Pancreas (tissue), 10 donors: Measurements from ENCODE around the gene WDR72. TPM values are rescaled to one million over a fixed set of nuclear protein-coding genes. Genes with fewer than 3 reads are reported as not detected.
A peak's percentile ranks its signal among the peaks of the same experiment; 100 is the strongest.

ENCODE experiments used
- ATAC-seq, 4 donors: fragments of 200-7000 bp; cut with Tn5 transposase; one replicate each; pipeline versions ENCODE4 v1.8.0 to v1.9.1; 2020; ENCODE audit warnings: mild to moderate bottlenecking in 4 of 4, moderate library complexity in 4 of 4
- DNase-seq, 6 donors: peaks; one replicate each; pipeline ENCODE4 v3.0.0-alpha.2; 2020
- FAIRE-seq: peaks from 2 replicates; lab custom pipeline; 2012; peaks lifted over from hg19 to GRCh38; lab: Jason Lieb, UNC
- H3K27ac ChIP-seq, 4 donors: fragments of 200-600 bp; sonication (generic); 1 replicate in 3 of 4; 2 replicates in 1 of 4; pipeline versions ENCODE4 v1.5.0 to v1.8.0; 2020
- H3K27me3 ChIP-seq, 4 donors: fragments of 200-600 bp; one replicate each; pipeline ENCODE4 v1.8.0; 2021
- H3K36me3 ChIP-seq, 3 donors: fragments of 200-600 bp; sonication (generic) in 1 of 3; one replicate each; pipeline versions ENCODE4 v1.5.0 to v1.8.0; 2020 to 2021
- H3K4me1 ChIP-seq, 3 donors: fragments of 200-600 bp; one replicate each; pipeline ENCODE4 v1.8.0; 2021
- H3K4me3 ChIP-seq, 4 donors: fragments of 200-600 bp; sonication (generic) in 2 of 4; one replicate each; pipeline versions ENCODE4 v1.5.0 to v1.8.0; 2020 to 2021
- H3K9me3 ChIP-seq, 4 donors: fragments of 200-600 bp; one replicate each; pipeline ENCODE4 v1.8.0; 2021
- CTCF ChIP-seq, 4 donors: fragments of 200-600 bp; sonication (generic) in 3 of 4; IDR thresholded peaks; one replicate each; pipeline versions ENCODE4 v1.5.0 to v1.8.0; 2021; ENCODE audit warnings: antibody characterized with exemption in 4 of 4
- WGBS, 2 donors: extraction: QIAGEN DNeasy Blood & Tissue Kit; methylation state at CpG; one replicate each; pipeline ENCODE4 v1.1.7; 2013; 5-methylcytosine and 5-hydroxymethylcytosine counted together
- intact Hi-C, 3 donors: fragments of 100-400 bp; cut with DNase I; formaldehyde crosslinking; loops; one replicate each; pipeline versions ENCODE4 v1.11.1 to v1.14.2; 2022
- polyA plus RNA-seq, 2 donors: library from polyadenylated mRNA; stranded (reverse); fragments of 200-250 nt; gene quantifications; one replicate each; pipeline ENCODE4 v1.2.3, GENCODE V29; 2013
- total RNA-seq, 6 donors: library from RNA; stranded (reverse); fragmentation: NEBNext Ultra II Directional in 4 of 6; extraction: Animal tissue kit (Norgen Biotek cat#: 25700) in 4 of 6; gene quantifications; one replicate each; pipeline versions ENCODE4 v1.2.1 to v1.2.4, GENCODE V29; 2021 to 2023
- donor health status: healthy with polysubstance abuse.
- donor health status: DM: no; HTN: no; CAD: no; lungs with moderate emphysema.
- donor health status: DM: no; HTN: no; CAD: no.
- donor health status: control.
- donor health status: control.
- donor health status: Bipolar disorder and iron deficiency.
- donor health status: DM: yes; HTN: yes; CAD: no.
- donor health status: DM: no; HTN: no; CAD: no.
- donor health status: DM: no; HTN: no; CAD: no.
- donor health status: DM: yes; HTN: yes; CAD: no.

WDR72 gene
- 1 to 10 TPM; 1.0 to 5.3 (median 3.7) TPM for total RNA-seq
- 1 to 10 TPM; 1.7 to 5.2 TPM for polyA plus RNA-seq

DNA sequence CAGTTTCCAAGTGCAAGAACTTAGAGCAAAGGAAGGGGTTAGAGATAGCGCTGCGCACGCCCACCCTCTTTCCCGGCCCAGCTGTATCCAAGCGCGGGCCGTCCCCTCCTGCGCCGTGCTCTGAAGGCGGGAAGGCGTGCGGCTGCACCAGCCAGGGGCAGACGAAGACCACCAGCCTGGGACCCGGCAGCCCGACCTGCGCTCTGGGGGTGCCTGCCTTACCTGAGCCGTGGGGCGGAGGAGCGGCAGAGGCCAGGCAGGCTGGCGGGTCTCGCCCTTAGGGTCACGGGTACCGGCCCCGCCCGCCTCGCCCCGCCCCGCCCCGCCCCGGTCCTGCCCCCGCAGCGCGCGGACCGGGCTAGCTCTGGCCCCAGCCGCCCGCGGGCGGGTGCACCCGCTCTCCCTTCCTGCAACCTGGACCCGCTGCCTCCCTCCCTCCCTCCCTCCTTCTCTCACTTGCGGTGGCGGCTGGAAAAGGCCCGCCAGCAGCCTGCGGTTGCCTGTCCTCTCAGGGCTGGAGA, at the start of gene WDR72:
WDR72 (minus strand) TSS at position 253 of the 521 bp plus-strand sequence. CDS start 26,514 bp downstream, outside the sequence.
- DNase-seq = peak in 3 of 6 donors; percentile 28 to 68 (median 60)
- peak within 1 kb of the TSS; percentile 14 to 48 (median 34) for H3K4me3 ChIP-seq
- peak; percentile 69 to 92 (median 86) for ATAC-seq
- H3K36me3 ChIP-seq = no peaks in the 10 kb centered on the region
- no peaks in the 10 kb centered on the region for H3K9me3 ChIP-seq
- H3K27me3 ChIP-seq = no peaks in the 10 kb centered on the region
- intact Hi-C loops = no loop called here
- no peak within 1 kb of the TSS for H3K27ac ChIP-seq
- no peak for FAIRE-seq
- no peaks in the 10 kb centered on the region for H3K4me1 ChIP-seq
- no peak for TF ChIP-seq CTCF (IDR thresholded peaks at IDR 0.05)
- WGBS, 2 donors = 2 to 4% methylated on average over 35 to 44 of the region's 45 CpGs

GRCh38 chr15:53808058-53808706, 48.7 kb upstream of the WDR72 start:
- no peaks in the 10 kb centered on the region for H3K36me3 ChIP-seq
- H3K9me3 ChIP-seq = no peaks in the 10 kb centered on the region
- no peak overlapping the region for H3K27ac ChIP-seq
- FAIRE-seq (peak; percentile 88), ATAC-seq (peak in 2 of 4 donors; percentile 64 to 78), DNase-seq (no peak)
- peak; percentile 43 to 69 (median 58) for TF ChIP-seq CTCF (IDR thresholded peaks at IDR 0.05)
- no peaks in the 10 kb centered on the region for H3K4me1 ChIP-seq
- intact Hi-C loops = no loop called here
- no peaks in the 10 kb centered on the region for H3K27me3 ChIP-seq
- WGBS, 2 donors = 47 to 54% methylated on average over 5 of the region's 5 CpGs
- H3K4me3 ChIP-seq = no peak overlapping the region

- no peak for TF ChIP-seq CTCF (IDR thresholded peaks at IDR 0.05)
- no peaks in the 10 kb centered on the region for H3K4me1 ChIP-seq
- H3K36me3 ChIP-seq = no peaks in the 10 kb centered on the region
- intact Hi-C loops = no loop called here
- FAIRE-seq = no peak
- H3K4me3 ChIP-seq = no peak overlapping the region
- no peak overlapping the region for H3K27ac ChIP-seq
- H3K27me3 ChIP-seq = no peaks in the 10 kb centered on the region
- no peak for DNase-seq
- WGBS, 2 donors = 81 to 91% methylated on average over 1 of the region's 1 CpG
- peak in 1 of 4 donors; percentile 54 for ATAC-seq
- no peaks in the 10 kb centered on the region for H3K9me3 ChIP-seq
Observed at GRCh38 chr15:53807501-53807900, 48.0 kb upstream of the WDR72 start.

GRCh38 chr15:53802672-53803071, 43.2 kb upstream of the WDR72 start:
- Histone ChIP-seq H3K4me3 (no peak overlapping the region), H3K36me3 (no peaks in the 10 kb centered on the region), H3K27ac (no peak overlapping the region), H3K27me3 (no peaks in the 10 kb centered on the region), H3K9me3 (no peaks in the 10 kb centered on the region), H3K4me1 (no peaks in the 10 kb centered on the region)
- TF ChIP-seq CTCF (IDR thresholded peaks at IDR 0.05) = no peak
- intact Hi-C loops = no loop called here
- no peak for FAIRE-seq
- WGBS, 2 donors = 28 to 30% methylated on average over 2 of the region's 2 CpGs
- ATAC-seq = no peak
- no peak for DNase-seq

- FAIRE-seq = no peak
- H3K4me3 ChIP-seq = no peak overlapping the region
- WGBS, 2 donors = 63 to 69% methylated on average over 9 of the region's 9 CpGs
- ATAC-seq = peak in 1 of 4 donors; percentile 21
- intact Hi-C loops = no loop called here
- H3K4me1 ChIP-seq = peaks cover 0 to 3% (median 0%) of the 10 kb centered on the region in 3 donors
- no peak for TF ChIP-seq CTCF (IDR thresholded peaks at IDR 0.05)
- H3K9me3 ChIP-seq = no peaks in the 10 kb centered on the region
- no peak overlapping the region for H3K27ac ChIP-seq
- peak in 1 of 6 donors; percentile 8 for DNase-seq
- H3K27me3 ChIP-seq = no peaks in the 10 kb centered on the region
- no peaks in the 10 kb centered on the region for H3K36me3 ChIP-seq
Observed at GRCh38 chr15:53791581-53791980, 32.1 kb upstream of the WDR72 start.
